Smooth muscle cell (in vitro differentiated cells): ENCODE results near the gene PLEKHN1. TPM values are rescaled to one million over a fixed set of nuclear protein-coding genes. Genes with fewer than 3 reads are reported as not detected.

Experiments used
- DNase-seq: peaks from one replicate; lab custom pipeline; 2025; ENCODE audit not compliant: unreplicated experiment; lab: John Stamatoyannopoulos, UW
- H2AFZ ChIP-seq: fragments of 200-600 bp; sonication (generic); 2 replicates; pipeline ENCODE4 v1.6.0; 2016; ENCODE audit warnings: antibody characterized with exemption, low read depth, mild to moderate bottlenecking
- H3F3A ChIP-seq: fragments of 200-600 bp; sonication (generic); 2 replicates; pipeline ENCODE4 v1.6.0; 2017; ENCODE audit warnings: antibody characterized with exemption, low read depth
- H3K27ac ChIP-seq: fragments of 200-600 bp; sonication (generic); 2 replicates; pipeline ENCODE4 v1.5.1; 2016; ENCODE audit warnings: low read depth, mild to moderate bottlenecking
- H3K27me3 ChIP-seq: fragments of 200-600 bp; sonication (generic); 2 replicates; pipeline ENCODE4 v1.6.1; 2016; ENCODE audit warnings: low read depth, mild to moderate bottlenecking
- H3K36me3 ChIP-seq: fragments of 200-600 bp; sonication (generic); 2 replicates; pipeline ENCODE4 v1.5.1; 2016; ENCODE audit warnings: low read depth
- H3K4me1 ChIP-seq: fragments of 200-600 bp; sonication (generic); 2 replicates; pipeline ENCODE4 v1.5.1; 2016; ENCODE audit warnings: low read depth
- H3K4me2 ChIP-seq: fragments of 200-600 bp; sonication (generic); 2 replicates; pipeline ENCODE4 v1.6.0; 2016; ENCODE audit warnings: mild to moderate bottlenecking
- H3K4me3 ChIP-seq: fragments of 200-600 bp; sonication (generic); 2 replicates; pipeline ENCODE4 v1.5.1; 2016; ENCODE audit warnings: mild to moderate bottlenecking
- H3K79me2 ChIP-seq: fragments of 200-600 bp; sonication (generic); 2 replicates; pipeline ENCODE4 v1.6.0; 2016; ENCODE audit warnings: low read depth, mild to moderate bottlenecking
- H3K9ac ChIP-seq: fragments of 200-600 bp; sonication (generic); 2 replicates; pipeline ENCODE4 v1.6.0; 2016; ENCODE audit warnings: low read depth
- H3K9me3 ChIP-seq: fragments of 200-600 bp; sonication (generic); replicated peaks from 2 replicates; pipeline ENCODE4 v1.5.1; 2016; ENCODE audit warnings: low read depth
- H4K20me1 ChIP-seq: fragments of 200-600 bp; sonication (generic); 2 replicates; pipeline ENCODE4 v1.6.0; 2016; ENCODE audit warnings: low read depth
- WGBS: methylation state at CpG from one replicate; pipeline ENCODE4 v1.1.7; 2016; ENCODE audit warnings: low lambda C conversion rate; 5-methylcytosine and 5-hydroxymethylcytosine counted together
- polyA plus RNA-seq: library from polyadenylated mRNA; unstranded; fragments of >200 nt; fragmentation: Nextera tagmentation; extraction: Ambion mirVana; gene quantifications from 2 replicates; pipeline ENCODE4 v1.2.1, GENCODE V29; 2016
- total RNA-seq: library from RNA; depleted of rRNA; stranded (reverse); fragments of >200 nt; gene quantifications from 2 replicates; pipeline ENCODE4 v1.2.3, GENCODE V29; 2014
- TF ChIP-seq, protein P1 (sequence below): fragments of 200-600 bp; sonication (generic); IDR thresholded peaks from 2 replicates; pipeline ENCODE4 v1.5.1; 2017; ENCODE audit warnings: borderline replicate concordance, mild to moderate bottlenecking, antibody characterized with exemption; ENCODE audit not compliant: insufficient read depth, poor library complexity, severe bottlenecking

Gene PLEKHN1
- total and polyA plus RNA-seq, 2 experiments from 2014 or later = 2.6 to 5.2 TPM

DNA sequence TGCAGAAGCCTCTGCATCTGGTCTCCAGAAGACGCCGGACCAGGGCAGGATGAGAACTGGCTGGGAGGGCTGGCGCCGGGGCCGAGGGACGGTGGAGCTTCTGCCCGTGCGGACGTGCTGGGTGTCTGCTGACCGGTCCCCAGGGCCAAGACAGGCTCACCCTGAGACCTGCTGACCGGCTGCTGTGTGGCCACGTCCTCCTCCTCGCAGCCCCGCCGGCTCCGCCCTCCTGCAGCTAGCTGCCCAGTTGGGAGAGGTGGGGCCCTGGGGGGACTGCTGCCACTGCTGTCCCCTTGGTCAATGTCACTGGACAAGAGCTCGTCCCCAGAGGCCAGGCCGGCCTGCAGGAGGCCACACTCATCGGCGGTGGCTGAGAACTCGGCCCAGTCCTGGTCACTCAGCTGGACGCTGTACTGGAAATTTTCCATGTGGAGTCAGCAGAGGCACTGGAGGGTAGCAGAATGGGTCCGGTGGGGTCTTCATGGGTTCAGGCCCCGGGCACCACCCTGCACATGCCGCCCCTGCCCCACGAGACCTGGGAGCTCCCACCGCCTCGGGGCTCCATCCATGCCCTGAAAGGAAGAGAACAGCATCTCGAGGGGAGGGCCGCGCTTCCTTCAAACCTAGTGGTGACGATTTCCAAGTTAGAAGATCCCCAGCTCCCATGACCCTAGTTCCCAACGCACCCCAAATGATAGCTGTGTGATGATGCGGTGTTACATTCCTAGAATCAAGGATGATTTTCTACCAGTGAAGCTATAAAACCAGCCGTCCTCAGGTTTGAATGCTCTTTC is 14.5 kb downstream of the PLEKHN1 start:
- TF ChIP-seq, protein P1, sequence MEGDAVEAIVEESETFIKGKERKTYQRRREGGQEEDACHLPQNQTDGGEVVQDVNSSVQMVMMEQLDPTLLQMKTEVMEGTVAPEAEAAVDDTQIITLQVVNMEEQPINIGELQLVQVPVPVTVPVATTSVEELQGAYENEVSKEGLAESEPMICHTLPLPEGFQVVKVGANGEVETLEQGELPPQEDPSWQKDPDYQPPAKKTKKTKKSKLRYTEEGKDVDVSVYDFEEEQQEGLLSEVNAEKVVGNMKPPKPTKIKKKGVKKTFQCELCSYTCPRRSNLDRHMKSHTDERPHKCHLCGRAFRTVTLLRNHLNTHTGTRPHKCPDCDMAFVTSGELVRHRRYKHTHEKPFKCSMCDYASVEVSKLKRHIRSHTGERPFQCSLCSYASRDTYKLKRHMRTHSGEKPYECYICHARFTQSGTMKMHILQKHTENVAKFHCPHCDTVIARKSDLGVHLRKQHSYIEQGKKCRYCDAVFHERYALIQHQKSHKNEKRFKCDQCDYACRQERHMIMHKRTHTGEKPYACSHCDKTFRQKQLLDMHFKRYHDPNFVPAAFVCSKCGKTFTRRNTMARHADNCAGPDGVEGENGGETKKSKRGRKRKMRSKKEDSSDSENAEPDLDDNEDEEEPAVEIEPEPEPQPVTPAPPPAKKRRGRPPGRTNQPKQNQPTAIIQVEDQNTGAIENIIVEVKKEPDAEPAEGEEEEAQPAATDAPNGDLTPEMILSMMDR = no peak
- Histone ChIP-seq H3F3A (no peaks in the 10 kb centered on the region), H4K20me1 (no peaks in the 10 kb centered on the region), H3K27me3 (peaks cover 15% of the 10 kb centered on the region), H3K4me1 (no peaks in the 10 kb centered on the region), H3K9me3 (no peaks in the 10 kb centered on the region), H2AFZ (no peak overlapping the region), H3K79me2 (no peaks in the 10 kb centered on the region), H3K36me3 (no peaks in the 10 kb centered on the region), H3K4me2 (no peak overlapping the region), H3K27ac (no peak overlapping the region), H3K4me3 (no peak overlapping the region), H3K9ac (no peak overlapping the region)
- 87% methylated on average over 35 of the region's 35 CpGs for WGBS
- DNase-seq = no peak

DNA sequence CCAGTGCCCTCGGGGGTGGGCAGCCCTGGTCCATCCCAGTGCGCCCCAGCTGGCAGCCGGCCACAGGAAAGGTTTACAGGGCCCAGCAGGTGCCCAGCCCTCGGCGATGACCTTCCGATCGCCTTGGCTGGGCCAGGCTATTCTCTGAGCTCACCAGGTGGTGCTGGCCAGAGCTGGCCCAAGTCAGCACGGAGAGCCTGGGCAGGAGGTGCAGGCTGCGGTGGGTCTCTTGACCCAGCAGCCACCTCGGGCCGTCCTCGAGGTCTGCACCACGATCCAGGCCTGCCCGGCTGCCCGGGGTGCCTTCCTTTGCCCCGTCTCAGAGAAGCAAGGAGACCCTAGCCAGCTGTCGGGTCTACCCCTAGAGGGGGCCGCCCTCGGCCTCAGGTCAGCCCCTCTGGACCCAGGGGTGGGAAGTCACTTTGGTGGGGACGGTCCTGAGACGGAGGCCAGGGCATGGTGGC is 15.2 kb downstream of the PLEKHN1 start:
- no peak for DNase-seq
- Histone ChIP-seq H3K4me3 (no peak overlapping the region), H3K27ac (no peak overlapping the region), H3K9ac (no peak overlapping the region), H3K4me2 (no peak overlapping the region), H3K9me3 (no peaks in the 10 kb centered on the region), H3F3A (no peaks in the 10 kb centered on the region), H3K36me3 (no peaks in the 10 kb centered on the region), H4K20me1 (no peaks in the 10 kb centered on the region), H3K4me1 (no peaks in the 10 kb centered on the region), H2AFZ (no peak overlapping the region), H3K79me2 (no peaks in the 10 kb centered on the region), H3K27me3 (peaks cover 15% of the 10 kb centered on the region)
- TF ChIP-seq, protein P1 = no peak
- 88% methylated on average over 21 of the region's 21 CpGs for WGBS

DNA sequence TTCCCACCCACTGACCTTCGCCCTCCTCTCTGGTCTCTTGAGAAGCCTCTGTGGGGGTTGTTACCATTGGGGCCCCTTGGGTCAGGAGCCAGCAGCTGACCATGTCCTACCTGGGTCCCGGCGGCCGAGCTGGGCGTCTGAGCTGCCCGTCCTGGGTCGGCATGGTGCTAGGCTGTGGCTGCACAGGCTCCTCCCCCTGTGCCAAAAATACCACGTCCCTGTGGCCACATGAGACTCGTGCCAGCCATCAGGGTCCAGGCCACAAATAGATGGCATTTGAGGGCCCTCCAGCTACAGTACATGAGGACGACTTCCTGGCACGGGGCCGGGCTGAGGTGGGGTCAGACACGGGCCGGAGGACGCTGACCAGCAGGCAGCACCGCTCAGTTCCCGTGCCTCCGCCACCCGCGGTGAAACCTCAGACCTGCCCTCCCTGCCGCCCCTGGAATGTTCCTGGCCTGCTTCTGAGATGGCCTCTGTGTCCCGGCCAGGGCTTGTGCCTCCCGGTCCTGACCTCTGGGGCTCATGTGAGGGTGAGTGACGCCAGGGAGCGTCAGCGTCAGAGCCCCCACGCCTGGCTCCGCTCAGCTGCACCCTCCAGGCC is 15.8 kb downstream of the PLEKHN1 start, which contains the start of gene PERM1:
Gene PERM1, minus strand, starts transcription at position 139 of the 604 bp plus-strand sequence. CDS start 1,064 bp downstream, outside the sequence.
- no peaks in the 10 kb centered on the region for H3K4me1 ChIP-seq
- H3K36me3 ChIP-seq = no peaks in the 10 kb centered on the region
- H3K79me2 ChIP-seq = no peaks in the 10 kb centered on the region
- no peak within 1 kb of the TSS for H3K4me3 ChIP-seq
- DNase-seq = no peak
- no peaks in the 10 kb centered on the region for H4K20me1 ChIP-seq
- H3K9ac ChIP-seq = no peak within 1 kb of the TSS
- peaks cover 15% of the 10 kb centered on the region for H3K27me3 ChIP-seq
- H3K9me3 ChIP-seq = no peaks in the 10 kb centered on the region
- no peak within 1 kb of the TSS for H3K4me2 ChIP-seq
- H2AFZ ChIP-seq = no peak within 1 kb of the TSS
- 87% methylated on average over 28 of the region's 28 CpGs for WGBS
- H3K27ac ChIP-seq = no peak within 1 kb of the TSS
- TF ChIP-seq, protein P1 = no peak
- H3F3A ChIP-seq = no peaks in the 10 kb centered on the region
